Parathyroid adenoma (tissue), 2 donors: ENCODE measurements around the gene GIMAP5.

Experiments
- H2AFZ ChIP-seq: fragments of 300-600 bp; sonication (generic); one replicate; pipeline ENCODE4 v1.7.0; 2017; ENCODE audit warnings: antibody characterized with exemption, mild to moderate bottlenecking
- H3K27ac ChIP-seq: fragments of 300-600 bp; sonication (generic); one replicate; pipeline ENCODE4 v1.7.0; 2017
- H3K27me3 ChIP-seq: fragments of 300-600 bp; sonication (generic); one replicate; pipeline ENCODE4 v1.7.0; 2017; ENCODE audit warnings: low read length; ENCODE audit not compliant: control insufficient read depth, insufficient read depth
- H3K36me3 ChIP-seq: fragments of 300-600 bp; sonication (generic); one replicate; pipeline ENCODE4 v1.7.0; 2017; ENCODE audit warnings: low read length; ENCODE audit not compliant: control insufficient read depth, insufficient read depth
- H3K4me1 ChIP-seq: fragments of 300-600 bp; sonication (generic); one replicate; pipeline ENCODE4 v1.7.0; 2017; ENCODE audit warnings: control low read depth
- H3K4me2 ChIP-seq: fragments of 300-600 bp; sonication (generic); one replicate; pipeline ENCODE4 v1.7.0; 2017; ENCODE audit warnings: low read length
- H3K4me3 ChIP-seq: fragments of 300-600 bp; sonication (generic); one replicate; pipeline ENCODE4 v1.7.0; 2017; ENCODE audit warnings: low read depth, low read length
- H3K79me2 ChIP-seq: fragments of 300-600 bp; sonication (generic); one replicate; pipeline ENCODE4 v1.7.0; 2017; ENCODE audit warnings: control low read depth
- H3K9ac ChIP-seq: fragments of 300-600 bp; sonication (generic); one replicate; pipeline ENCODE4 v1.7.0; 2017; ENCODE audit warnings: mild to moderate bottlenecking
- H3K9me3 ChIP-seq: fragments of 300-600 bp; sonication (generic); one replicate; pipeline ENCODE4 v1.7.0; 2017; ENCODE audit warnings: low read length; ENCODE audit not compliant: control insufficient read depth
- CTCF ChIP-seq: fragments of 300-600 bp; sonication (generic); IDR thresholded peaks from one replicate; pipeline ENCODE4 v1.7.0; 2017; ENCODE audit warnings: antibody characterized with exemption, mild to moderate bottlenecking
- donor health status: primary hyperparathyroidism.

GIMAP5 gene

DNA sequence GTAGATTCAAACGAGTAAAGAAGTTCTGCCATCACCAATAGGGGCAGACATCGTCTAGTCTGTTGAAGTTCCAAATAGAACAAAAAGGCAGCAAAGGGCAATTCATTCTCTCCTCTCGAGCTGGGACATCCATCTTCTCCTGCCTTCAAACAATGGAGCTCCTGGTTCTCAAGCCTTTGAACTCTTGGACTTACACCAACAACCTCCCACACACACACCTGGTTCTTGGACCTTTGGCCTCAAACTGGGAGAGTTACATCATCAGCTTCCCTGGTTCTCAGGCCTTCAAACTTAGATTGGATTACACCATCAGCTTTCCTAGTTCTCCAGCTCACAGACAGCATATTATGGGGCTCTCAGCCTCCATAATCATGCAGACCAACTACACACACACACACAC lies 9.8 kb upstream of the GIMAP5 start:
- Histone ChIP-seq H3K9me3 (no peaks in the 10 kb centered on the region), H3K9ac (no peak overlapping the region), H2AFZ (no peak overlapping the region), H3K27me3 (no peaks in the 10 kb centered on the region), H3K27ac (no peak overlapping the region), H3K4me3 (no peak overlapping the region), H3K79me2 (no peaks in the 10 kb centered on the region), H3K4me1 (no peaks in the 10 kb centered on the region), H3K36me3 (no peaks in the 10 kb centered on the region), H3K4me2 (no peak overlapping the region)
- TF ChIP-seq CTCF: no peak

GRCh38 chr7:150728011-150728410 lies 9.2 kb upstream of the GIMAP5 start:
- no peak overlapping the region for H3K27ac ChIP-seq
- no peaks in the 10 kb centered on the region for H3K36me3 ChIP-seq
- no peak overlapping the region for H3K4me3 ChIP-seq
- H3K4me2 ChIP-seq: no peak overlapping the region
- H2AFZ ChIP-seq: no peak overlapping the region
- H3K9me3 ChIP-seq: no peaks in the 10 kb centered on the region
- H3K27me3 ChIP-seq: no peaks in the 10 kb centered on the region
- H3K9ac ChIP-seq: no peak overlapping the region
- TF ChIP-seq CTCF: no peak
- no peaks in the 10 kb centered on the region for H3K79me2 ChIP-seq
- no peaks in the 10 kb centered on the region for H3K4me1 ChIP-seq

DNA sequence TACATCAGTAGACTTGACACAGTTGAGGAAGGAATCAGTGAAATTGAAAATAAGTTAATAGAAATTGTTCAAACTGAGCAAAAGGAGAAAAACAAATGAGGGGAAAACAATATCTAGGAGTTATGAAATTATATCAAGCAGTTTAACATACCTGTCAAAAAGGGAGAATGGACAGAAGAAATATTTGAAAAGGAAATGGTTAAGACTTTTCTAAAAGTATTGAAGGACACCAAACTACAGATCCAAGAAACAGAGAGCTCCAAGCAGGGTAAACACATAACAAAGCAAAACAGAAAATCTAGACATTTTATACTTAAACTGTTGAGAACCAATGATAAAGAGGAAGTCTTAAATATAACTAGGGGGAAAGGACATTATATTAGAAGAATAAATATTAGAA lies 8.6 kb upstream of the GIMAP5 start:
- no peak for TF ChIP-seq CTCF
- H3K79me2 ChIP-seq: no peaks in the 10 kb centered on the region
- no peaks in the 10 kb centered on the region for H3K27me3 ChIP-seq
- no peak overlapping the region for H3K4me2 ChIP-seq
- H3K27ac ChIP-seq: no peak overlapping the region
- no peak overlapping the region for H2AFZ ChIP-seq
- no peak overlapping the region for H3K4me3 ChIP-seq
- H3K9me3 ChIP-seq: no peaks in the 10 kb centered on the region
- H3K4me1 ChIP-seq: no peaks in the 10 kb centered on the region
- H3K9ac ChIP-seq: no peak overlapping the region
- no peaks in the 10 kb centered on the region for H3K36me3 ChIP-seq

GRCh38 chr7:150731916-150732315 lies 5.3 kb upstream of the GIMAP5 start:
- no peak overlapping the region for H2AFZ ChIP-seq

More at GRCh38 chr7:150731916-150732315, 5.3 kb upstream of the GIMAP5 start:
- no peaks in the 10 kb centered on the region for H3K36me3 ChIP-seq
- no peak overlapping the region for H3K9ac ChIP-seq
- no peak overlapping the region for H3K27ac ChIP-seq
- TF ChIP-seq CTCF: no peak
- H3K4me1 ChIP-seq: no peaks in the 10 kb centered on the region
- H3K27me3 ChIP-seq: no peaks in the 10 kb centered on the region
- no peak overlapping the region for H3K4me3 ChIP-seq
- no peaks in the 10 kb centered on the region for H3K79me2 ChIP-seq
- no peaks in the 10 kb centered on the region for H3K9me3 ChIP-seq
- H3K4me2 ChIP-seq: no peak overlapping the region
